GM23338 (cell line): ENCODE measurements around the gene AKAP1. TPM values are rescaled to one million over a fixed set of nuclear protein-coding genes. Genes with fewer than 3 reads are reported as not detected.
A peak's percentile ranks its signal among the peaks of the same experiment; 100 is the strongest.

Experiments
- CTCF ChIP-seq, 2 experiments: fragments of 200-600 bp in 1 of 2; sonication (generic) in 1 of 2; conservative IDR thresholded peaks; 2 replicates each; pipeline versions ENCODE4 v1.5.1 to v1.6.1; 2016 to 2017; ENCODE audit warnings: antibody characterized with exemption in 2 of 2, low read depth in 2 of 2, mild to moderate bottlenecking in 2 of 2, moderate library complexity in 1 of 2
- NANOG ChIP-seq: IDR thresholded peaks from 2 replicates; pipeline ENCODE4 v1.6.1; 2016; ENCODE audit warnings: antibody characterized with exemption, borderline replicate concordance
- REST ChIP-seq: IDR thresholded peaks from one replicate; pipeline ENCODE4 v1.6.1; 2018; ENCODE audit warnings: antibody characterized with exemption; ENCODE audit not compliant: unreplicated experiment
- ZNF462 ChIP-seq: fragments of 250-450 bp; sonication (Bioruptor Pico); IDR thresholded peaks from 2 replicates; pipeline ENCODE4 v1.5.0; 2020; ENCODE audit warnings: mild to moderate bottlenecking, moderate library complexity
- polyA plus RNA-seq: library from polyadenylated mRNA; unstranded; fragments of >200 nt; fragmentation: Nextera tagmentation; extraction: Ambion mirVana; gene quantifications from 2 replicates; pipeline ENCODE4 v1.2.1, GENCODE V29; 2016
- total RNA-seq: library from RNA; depleted of rRNA; stranded (reverse); fragments of >200 nt; shearing (Covaris generic); gene quantifications from 2 replicates; pipeline ENCODE4 v1.2.3, GENCODE V29; 2014

The AKAP1 gene
- total and polyA plus RNA-seq, 2 experiments from 2014 or later: 19.6 to 45.9 TPM

- TF ChIP-seq ZNF462 (CRISPR knock-in tag) (no peak), CTCF (conservative IDR thresholded peaks at IDR 0.05; ENCODE audit: low read depth in 2 of 2) (0 out of 4 replicates have a peak, but pooled peaks of 1 of the 2 experiments have one; percentile 3), NANOG (no peak), REST (no peak)
Measured at GRCh38 chr17:57138956-57139576, 54.0 kb downstream of the AKAP1 start (continued).
